Ishikawa (cell line): ENCODE data around the gene HES3.

ENCODE experiments used
- CEBPB ChIP-seq: IDR thresholded peaks from 2 replicates; pipeline ENCODE4 v1.6.1; 2012
- CREB1 ChIP-seq: IDR thresholded peaks from 2 replicates; pipeline ENCODE4 v1.6.1; 2012; ENCODE audit warnings: low read depth
- EGR1 ChIP-seq: IDR thresholded peaks from 2 replicates; pipeline ENCODE4 v1.6.1; 2012
- EP300 ChIP-seq: IDR thresholded peaks from 2 replicates; pipeline ENCODE4 v1.6.1; 2012; ENCODE audit warnings: borderline replicate concordance
- FOXM1 ChIP-seq: IDR thresholded peaks from 2 replicates; pipeline ENCODE4 v1.6.1; 2012; ENCODE audit warnings: low read depth, borderline replicate concordance
- NFIC ChIP-seq: IDR thresholded peaks from 2 replicates; pipeline ENCODE4 v1.6.1; 2012
- RAD21 ChIP-seq: IDR thresholded peaks from 2 replicates; pipeline ENCODE4 v1.6.1; 2012; ENCODE audit warnings: low read depth
- TAF1 ChIP-seq: IDR thresholded peaks from 2 replicates; pipeline ENCODE4 v1.6.1; 2012; ENCODE audit warnings: low read depth, mild to moderate bottlenecking
- TCF12 ChIP-seq: IDR thresholded peaks from 2 replicates; pipeline ENCODE4 v1.6.1; 2012; ENCODE audit warnings: low read depth
- TEAD4 ChIP-seq: IDR thresholded peaks from 2 replicates; pipeline ENCODE4 v1.6.1; 2012
- YY1 ChIP-seq: IDR thresholded peaks from 2 replicates; pipeline ENCODE4 v1.6.1; 2012; ENCODE audit warnings: low read depth
- ZBTB7A ChIP-seq: IDR thresholded peaks from 2 replicates; pipeline ENCODE4 v1.6.1; 2012; ENCODE audit warnings: low read depth
- TF ChIP-seq, protein P1 (sequence below): IDR thresholded peaks from 2 replicates; pipeline ENCODE4 v1.6.1; 2012; ENCODE audit warnings: low read depth, mild to moderate bottlenecking
- TF ChIP-seq, protein P2 (sequence below): IDR thresholded peaks from 2 replicates; pipeline ENCODE4 v1.6.1; 2012
- TF ChIP-seq, protein P3 (sequence below): IDR thresholded peaks from 2 replicates; pipeline ENCODE4 v1.6.1; 2012

HES3 gene

DNA sequence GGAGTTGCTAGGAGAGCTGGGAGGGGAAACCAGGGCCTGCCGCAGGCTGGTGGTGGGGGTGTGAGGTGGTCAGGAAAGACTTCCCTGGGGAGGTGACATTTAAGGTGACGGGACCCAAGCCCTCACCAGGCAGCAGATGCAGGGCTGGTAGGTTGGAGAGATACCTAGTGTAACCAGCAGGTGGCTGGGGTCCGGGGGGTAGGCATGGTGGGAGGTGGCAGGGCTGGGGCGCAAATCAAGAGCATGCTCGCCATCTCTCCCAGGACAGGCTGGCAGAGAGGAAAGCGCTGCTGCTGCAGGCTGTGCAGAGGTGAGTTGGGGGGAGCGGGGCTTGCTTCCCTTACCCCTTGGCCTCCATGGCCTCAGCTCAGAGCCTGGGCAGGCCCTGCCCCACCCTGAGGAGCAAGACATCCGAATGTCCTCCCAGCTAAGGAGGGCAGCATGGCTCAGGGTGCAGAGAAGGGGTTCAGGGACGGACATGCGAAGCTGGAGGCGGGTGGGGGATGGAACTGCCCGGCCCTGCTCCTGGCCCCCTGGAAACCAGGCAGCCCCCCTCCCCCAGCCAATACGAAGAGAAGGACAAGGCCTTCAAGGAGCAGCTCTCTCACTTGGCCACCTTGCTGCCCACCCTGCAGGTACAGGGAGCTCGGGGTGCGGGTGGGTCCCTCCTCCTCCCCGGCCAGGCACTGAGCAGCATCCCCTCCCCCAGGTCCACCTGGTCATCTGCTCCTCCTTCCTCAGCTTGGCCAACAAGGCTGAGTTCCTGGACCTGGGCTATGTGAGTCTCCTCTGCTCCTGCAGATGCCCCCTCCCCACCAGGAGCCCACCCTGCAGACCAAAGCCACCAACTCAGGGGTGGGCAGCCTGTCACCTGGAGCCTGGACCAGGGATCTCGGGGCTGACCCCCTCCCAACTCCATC lies 34.1 kb upstream of the HES3 start:
- TF ChIP-seq, protein P1, sequence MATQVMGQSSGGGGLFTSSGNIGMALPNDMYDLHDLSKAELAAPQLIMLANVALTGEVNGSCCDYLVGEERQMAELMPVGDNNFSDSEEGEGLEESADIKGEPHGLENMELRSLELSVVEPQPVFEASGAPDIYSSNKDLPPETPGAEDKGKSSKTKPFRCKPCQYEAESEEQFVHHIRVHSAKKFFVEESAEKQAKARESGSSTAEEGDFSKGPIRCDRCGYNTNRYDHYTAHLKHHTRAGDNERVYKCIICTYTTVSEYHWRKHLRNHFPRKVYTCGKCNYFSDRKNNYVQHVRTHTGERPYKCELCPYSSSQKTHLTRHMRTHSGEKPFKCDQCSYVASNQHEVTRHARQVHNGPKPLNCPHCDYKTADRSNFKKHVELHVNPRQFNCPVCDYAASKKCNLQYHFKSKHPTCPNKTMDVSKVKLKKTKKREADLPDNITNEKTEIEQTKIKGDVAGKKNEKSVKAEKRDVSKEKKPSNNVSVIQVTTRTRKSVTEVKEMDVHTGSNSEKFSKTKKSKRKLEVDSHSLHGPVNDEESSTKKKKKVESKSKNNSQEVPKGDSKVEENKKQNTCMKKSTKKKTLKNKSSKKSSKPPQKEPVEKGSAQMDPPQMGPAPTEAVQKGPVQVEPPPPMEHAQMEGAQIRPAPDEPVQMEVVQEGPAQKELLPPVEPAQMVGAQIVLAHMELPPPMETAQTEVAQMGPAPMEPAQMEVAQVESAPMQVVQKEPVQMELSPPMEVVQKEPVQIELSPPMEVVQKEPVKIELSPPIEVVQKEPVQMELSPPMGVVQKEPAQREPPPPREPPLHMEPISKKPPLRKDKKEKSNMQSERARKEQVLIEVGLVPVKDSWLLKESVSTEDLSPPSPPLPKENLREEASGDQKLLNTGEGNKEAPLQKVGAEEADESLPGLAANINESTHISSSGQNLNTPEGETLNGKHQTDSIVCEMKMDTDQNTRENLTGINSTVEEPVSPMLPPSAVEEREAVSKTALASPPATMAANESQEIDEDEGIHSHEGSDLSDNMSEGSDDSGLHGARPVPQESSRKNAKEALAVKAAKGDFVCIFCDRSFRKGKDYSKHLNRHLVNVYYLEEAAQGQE: no peak
- no peak for TF ChIP-seq TCF12
- no peak for TF ChIP-seq FOXM1
- no peak for TF ChIP-seq TEAD4
- TF ChIP-seq ZBTB7A: no peak
- no peak for TF ChIP-seq EGR1
- TF ChIP-seq EP300: no peak
- no peak for TF ChIP-seq CEBPB
- TF ChIP-seq TAF1: no peak
- TF ChIP-seq RAD21: no peak
- TF ChIP-seq NFIC: no peak
- TF ChIP-seq, protein P2, sequence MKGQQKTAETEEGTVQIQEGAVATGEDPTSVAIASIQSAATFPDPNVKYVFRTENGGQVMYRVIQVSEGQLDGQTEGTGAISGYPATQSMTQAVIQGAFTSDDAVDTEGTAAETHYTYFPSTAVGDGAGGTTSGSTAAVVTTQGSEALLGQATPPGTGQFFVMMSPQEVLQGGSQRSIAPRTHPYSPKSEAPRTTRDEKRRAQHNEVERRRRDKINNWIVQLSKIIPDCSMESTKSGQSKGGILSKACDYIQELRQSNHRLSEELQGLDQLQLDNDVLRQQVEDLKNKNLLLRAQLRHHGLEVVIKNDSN: no peak

DNA sequence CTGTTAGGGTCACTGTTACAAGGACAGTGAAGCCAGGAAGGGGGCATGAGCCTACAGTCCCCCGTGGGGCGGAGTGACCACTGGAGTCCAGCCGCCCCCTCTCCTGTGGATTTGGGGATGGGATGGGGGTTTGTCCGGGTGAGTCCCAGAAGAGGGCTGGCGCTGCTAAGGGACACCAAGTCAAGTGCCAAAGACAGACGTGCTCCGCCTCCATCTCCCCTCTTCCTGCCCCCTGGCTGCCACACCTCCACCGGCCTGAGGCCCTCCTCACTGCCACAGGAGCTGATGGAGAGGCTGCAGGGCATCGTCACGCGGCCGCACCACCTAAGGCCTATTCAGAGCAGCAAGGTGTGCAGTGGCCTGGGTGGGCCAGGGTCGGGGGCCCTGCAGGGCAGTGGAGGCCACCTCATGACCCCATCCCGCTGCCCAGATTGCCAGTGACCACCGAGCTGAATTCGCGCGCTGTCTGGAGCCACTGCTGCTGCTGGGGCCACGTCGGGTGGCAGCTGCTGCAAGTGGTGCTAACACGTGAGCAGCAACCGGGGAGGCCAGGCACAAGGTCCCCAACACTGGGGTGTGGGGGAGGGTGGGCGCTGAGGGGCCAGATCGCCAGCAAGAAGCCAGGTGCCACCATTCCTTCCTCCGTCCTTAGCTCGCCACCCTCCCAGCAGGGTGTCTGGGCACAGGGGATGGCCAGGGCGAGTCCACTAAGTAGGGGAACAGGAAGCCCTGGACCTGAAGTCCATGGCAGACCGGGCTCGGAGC lies 33.2 kb upstream of the HES3 start:
- TF ChIP-seq, protein P1: no peak
- no peak for TF ChIP-seq ZBTB7A
- TF ChIP-seq TCF12: no peak
- no peak for TF ChIP-seq NFIC
- TF ChIP-seq TEAD4: no peak
- no peak for TF ChIP-seq CREB1
- no peak for TF ChIP-seq FOXM1
- no peak for TF ChIP-seq CEBPB
- TF ChIP-seq YY1: no peak

DNA sequence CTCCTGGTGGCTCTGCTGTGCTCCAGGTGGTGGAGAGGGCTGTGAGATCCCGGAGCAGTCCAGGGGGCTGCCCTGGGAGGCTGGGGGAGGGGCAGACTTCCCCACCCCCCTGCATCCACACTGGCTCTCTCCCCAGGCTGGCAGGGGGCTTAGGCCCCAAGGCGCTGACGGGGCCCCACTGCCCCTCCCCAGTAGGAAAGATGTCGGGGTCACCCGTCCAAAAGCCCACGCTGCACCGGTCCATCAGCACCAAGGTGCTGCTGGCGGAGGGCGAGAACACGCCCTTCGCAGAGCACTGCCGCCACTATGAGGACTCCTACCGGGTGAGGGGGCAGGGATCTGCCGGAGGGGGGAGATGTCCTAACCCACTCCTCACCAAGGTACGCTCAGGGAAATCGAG lies 32.2 kb upstream of the HES3 start:
- TF ChIP-seq YY1 (no peak), NFIC (no peak), TCF12 (no peak), FOXM1 (no peak), CREB1 (no peak), CEBPB (no peak), EP300 (no peak), TEAD4 (no peak), TAF1 (no peak), RAD21 (no peak), ZBTB7A (no peak), EGR1 (no peak)
- TF ChIP-seq, protein P1: no peak
- TF ChIP-seq, protein P3, sequence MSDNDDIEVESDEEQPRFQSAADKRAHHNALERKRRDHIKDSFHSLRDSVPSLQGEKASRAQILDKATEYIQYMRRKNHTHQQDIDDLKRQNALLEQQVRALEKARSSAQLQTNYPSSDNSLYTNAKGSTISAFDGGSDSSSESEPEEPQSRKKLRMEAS: no peak
- TF ChIP-seq, protein P2: no peak
